Large intestine (tissue), 3 donors: ENCODE results near the gene POTEE. TPM values are rescaled to one million over a fixed set of nuclear protein-coding genes. Genes with fewer than 3 reads are reported as not detected.
"Not testable (repeated sequence)": the region's sequence is repeated elsewhere in the genome, so short reads cannot be mapped to it uniquely, and the experiment has no call there.

Source experiments
- DNase-seq, 2 donors: peaks; one replicate each; pipeline versions ENCODE4 v3.0.0 to v3.0.0-alpha.2; 2013
- H3K27ac ChIP-seq: one replicate; pipeline ENCODE4 v1.5.1; 2013; ENCODE audit warnings: low read length
- H3K27me3 ChIP-seq: 2 replicates; pipeline ENCODE4 v1.6.1; 2013; ENCODE audit warnings: low read length; ENCODE audit not compliant: control insufficient read depth, insufficient read depth
- H3K36me3 ChIP-seq: 2 replicates; pipeline ENCODE4 v1.6.1; 2013; ENCODE audit warnings: low read length; ENCODE audit not compliant: control insufficient read depth, insufficient read depth
- H3K4me1 ChIP-seq: one replicate; pipeline ENCODE4 v1.6.1; 2013; ENCODE audit warnings: low read length; ENCODE audit not compliant: control insufficient read depth, insufficient read depth
- H3K4me3 ChIP-seq: one replicate; pipeline ENCODE4 v1.5.1; 2013; ENCODE audit warnings: low read length
- H3K9me3 ChIP-seq: one replicate; pipeline ENCODE4 v1.6.1; 2013; ENCODE audit warnings: mild to moderate bottlenecking, low read depth, low read length, moderate library complexity; ENCODE audit not compliant: control insufficient read depth
- WGBS: methylation state at CpG from one replicate; pipeline ENCODE4 v1.1.5; 2013; ENCODE audit warnings: low lambda C conversion rate; ENCODE audit not compliant: insufficient coverage; 5-methylcytosine and 5-hydroxymethylcytosine counted together
- polyA plus RNA-seq: library from polyadenylated mRNA; unstranded; fragments of 120-200 nt; gene quantifications from one replicate; pipeline ENCODE4 v1.2.1, GENCODE V29; 2013

The POTEE gene
- polyA plus RNA-seq, 1 donor: 0.03 TPM

- WGBS: no CpG with 5 or more reads among the region's 14 CpGs
- H3K9me3 ChIP-seq, H3K4me3 ChIP-seq, H3K27me3 ChIP-seq, H3K4me1 ChIP-seq, H3K27ac ChIP-seq, DNase-seq, H3K36me3 ChIP-seq: not testable (repeated sequence)
These were observed 403 bp downstream of the POTEE start for GRCh38 chr2:131209773-131210104.

- H3K9me3 ChIP-seq, H3K4me1 ChIP-seq, DNase-seq, H3K27ac ChIP-seq, H3K4me3 ChIP-seq, H3K27me3 ChIP-seq, H3K36me3 ChIP-seq: not testable (repeated sequence)
- no CpG with 5 or more reads among the region's 22 CpGs for WGBS
These were observed 1.3 kb downstream of the POTEE start for GRCh38 chr2:131210434-131211211.

- not testable (repeated sequence) for H3K4me3 ChIP-seq, H3K9me3 ChIP-seq, H3K27ac ChIP-seq, H3K27me3 ChIP-seq, DNase-seq, H3K36me3 ChIP-seq, H3K4me1 ChIP-seq
- WGBS: no CpG with 5 or more reads among the region's 60 CpGs
These were observed 8.1 kb downstream of the POTEE start for GRCh38 chr2:131217238-131217986.

GRCh38 chr2:131235543-131236449 lies 26.5 kb downstream of the POTEE start:
- H3K4me1 ChIP-seq, H3K36me3 ChIP-seq, H3K27me3 ChIP-seq, H3K4me3 ChIP-seq, H3K9me3 ChIP-seq, H3K27ac ChIP-seq: not testable (repeated sequence)
- peak; percentile 16 to 30 for DNase-seq
- WGBS: no CpG with 5 or more reads among the region's 10 CpGs

Other genes with a start within 250 kb of the POTEE start
- gene FAM168B, start 116.1 kb upstream of the POTEE start, polyA plus RNA-seq: 71.6 TPM
- 104 TPM for gene PLEKHB2, start 104.2 kb upstream of the POTEE start, polyA plus RNA-seq
- 0.46 TPM for gene RAB6D, start 154.6 kb downstream of the POTEE start, polyA plus RNA-seq